Measurements from ENCODE around the gene TMEM260. TPM values are rescaled to one million over a fixed set of nuclear protein-coding genes. Genes with fewer than 3 reads are reported as not detected.
"Not testable (repeated sequence)": the region's sequence is repeated elsewhere in the genome, so short reads cannot be mapped to it uniquely, and the experiment has no call there.

The TMEM260 gene
- total RNA-seq, 1 donor from 2014 or later = 6.8 TPM

- intact Hi-C loops (cut with DNase I) = no loop called here
- DNase-seq (ENCODE audit: low spot score) = no peak
These were observed 13.3 kb downstream of the TMEM260 start for GRCh38 chr14:56592746-56593544.

GRCh38 chr14:56594428-56594827 lies 14.8 kb downstream of the TMEM260 start:
- intact Hi-C loops (cut with DNase I) = no loop called here
- DNase-seq (ENCODE audit: low spot score) = no peak

GRCh38 chr14:56598519-56598918 lies 18.9 kb downstream of the TMEM260 start:
- intact Hi-C loops (cut with DNase I) = no loop called here
- DNase-seq (ENCODE audit: low spot score) = no peak

GRCh38 chr14:56603648-56604047 lies 24.1 kb downstream of the TMEM260 start:
- intact Hi-C loops (cut with DNase I) = no loop called here
- no peak for DNase-seq (ENCODE audit: low spot score)

- intact Hi-C loops (cut with DNase I) = no loop called here
- no peak for DNase-seq (ENCODE audit: low spot score)
These were observed 29.1 kb downstream of the TMEM260 start for GRCh38 chr14:56608689-56609088.

GRCh38 chr14:56611663-56612062 lies 32.1 kb downstream of the TMEM260 start:
- intact Hi-C loops (cut with DNase I); DNase-seq (ENCODE audit: low spot score): not testable (repeated sequence)

- intact Hi-C loops (cut with DNase I) = no loop called here
- DNase-seq (ENCODE audit: low spot score) = no peak
These were observed 37.5 kb downstream of the TMEM260 start for GRCh38 chr14:56617084-56617483.

GRCh38 chr14:56630707-56631106 lies 51.1 kb downstream of the TMEM260 start:
- intact Hi-C loops (cut with DNase I) = no loop called here

GRCh38 chr14:56632195-56632594 lies 52.6 kb downstream of the TMEM260 start:
- intact Hi-C loops (cut with DNase I) = no loop called here
- no peak for DNase-seq (ENCODE audit: low spot score)

More at GRCh38 chr14:56630707-56631106, 51.1 kb downstream of the TMEM260 start:
- DNase-seq (ENCODE audit: low spot score) = no peak

GRCh38 chr14:56633544-56633943 lies 53.9 kb downstream of the TMEM260 start:
- intact Hi-C loops (cut with DNase I) = no loop called here
- DNase-seq (ENCODE audit: low spot score) = no peak

GRCh38 chr14:56635041-56635440 lies 55.4 kb downstream of the TMEM260 start:
- intact Hi-C loops (cut with DNase I) = no loop called here
- DNase-seq (ENCODE audit: low spot score) = no peak

- DNase-seq (ENCODE audit: low spot score) = no peak
- intact Hi-C loops (cut with DNase I) = no loop called here
These were observed 67.9 kb downstream of the TMEM260 start for GRCh38 chr14:56647493-56647892.

GRCh38 chr14:56648508-56649301 lies 69.1 kb downstream of the TMEM260 start:
- intact Hi-C loops (cut with DNase I) = no loop called here
- DNase-seq (ENCODE audit: low spot score) = no peak

- intact Hi-C loops (cut with DNase I) = no loop called here
- no peak for DNase-seq (ENCODE audit: low spot score)
These were observed 69.8 kb downstream of the TMEM260 start for GRCh38 chr14:56649382-56649781.

GRCh38 chr14:56650048-56650447 lies 70.5 kb downstream of the TMEM260 start:
- intact Hi-C loops (cut with DNase I) = no loop called here
- no peak for DNase-seq (ENCODE audit: low spot score)

- no peak for DNase-seq (ENCODE audit: low spot score)
- intact Hi-C loops (cut with DNase I) = no loop called here
These were observed 71.4 kb downstream of the TMEM260 start for GRCh38 chr14:56650979-56651378.

- no peak for DNase-seq (ENCODE audit: low spot score)
- intact Hi-C loops (cut with DNase I) = no loop called here
These were observed 78.0 kb downstream of the TMEM260 start for GRCh38 chr14:56657604-56658003.

GRCh38 chr14:56659378-56659777 lies 79.8 kb downstream of the TMEM260 start:
- intact Hi-C loops (cut with DNase I) = no loop called here
- no peak for DNase-seq (ENCODE audit: low spot score)

GRCh38 chr14:56659964-56660551 lies 80.5 kb downstream of the TMEM260 start:
- no peak for DNase-seq (ENCODE audit: low spot score)
- intact Hi-C loops (cut with DNase I) = no loop called here

- intact Hi-C loops (cut with DNase I) = no loop called here
- no peak for DNase-seq (ENCODE audit: low spot score)
These were observed 81.2 kb downstream of the TMEM260 start for GRCh38 chr14:56660677-56661389.
